Peyer's patch (tissue), 4 donors: Measurements from ENCODE around the gene MDFIC2.

Experiments
- POLR2A ChIP-seq, 2 donors: fragments of 450-650 bp; IDR thresholded peaks; one replicate each; pipeline ENCODE4 v1.5.1; 2017; ENCODE audit warnings: antibody characterized with exemption in 2 of 2, mild to moderate bottlenecking in 2 of 2, moderate library complexity in 2 of 2
- TF ChIP-seq, protein P1 (sequence below), 6 experiments: fragments of 450-650 bp in 4 of 6; fragments of 200-600 bp in 2 of 6; sonication (generic) in 1 of 6; IDR thresholded peaks; one replicate each; pipeline ENCODE4 v1.5.1; 2017 to 2019; ENCODE audit warnings: antibody characterized with exemption in 6 of 6, mild to moderate bottlenecking in 3 of 6, moderate library complexity in 1 of 6

DNA sequence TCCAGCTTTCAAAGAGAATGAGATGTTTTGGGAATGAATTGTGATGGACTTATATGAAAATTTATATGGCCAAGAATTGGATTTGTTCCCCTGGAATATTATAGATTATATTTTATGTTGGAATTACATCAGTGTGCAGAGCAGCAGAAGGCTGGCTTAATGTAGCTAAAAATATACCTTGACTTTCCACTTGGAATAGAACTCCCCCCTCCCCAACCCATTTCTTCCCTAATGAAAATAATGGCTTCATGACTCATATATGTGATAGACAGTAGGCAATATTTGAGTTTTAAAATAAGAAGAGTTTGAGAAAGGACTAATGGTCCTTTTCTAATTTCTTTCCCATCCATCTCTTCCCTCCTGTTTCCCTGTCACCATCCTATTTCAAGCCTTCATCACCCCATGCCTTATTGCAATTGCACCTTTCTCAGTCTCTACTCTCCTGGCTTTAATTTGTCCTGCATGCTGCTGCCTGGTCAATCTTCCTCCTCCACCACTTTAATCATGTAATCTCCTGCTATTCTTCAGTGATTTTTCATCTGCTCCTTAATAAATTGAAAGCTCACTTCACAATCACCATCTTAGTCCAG is 122.5 kb downstream of the MDFIC2 start:
- no peak for TF ChIP-seq POLR2A (IDR thresholded peaks at IDR 0.05)
- TF ChIP-seq, protein P1, sequence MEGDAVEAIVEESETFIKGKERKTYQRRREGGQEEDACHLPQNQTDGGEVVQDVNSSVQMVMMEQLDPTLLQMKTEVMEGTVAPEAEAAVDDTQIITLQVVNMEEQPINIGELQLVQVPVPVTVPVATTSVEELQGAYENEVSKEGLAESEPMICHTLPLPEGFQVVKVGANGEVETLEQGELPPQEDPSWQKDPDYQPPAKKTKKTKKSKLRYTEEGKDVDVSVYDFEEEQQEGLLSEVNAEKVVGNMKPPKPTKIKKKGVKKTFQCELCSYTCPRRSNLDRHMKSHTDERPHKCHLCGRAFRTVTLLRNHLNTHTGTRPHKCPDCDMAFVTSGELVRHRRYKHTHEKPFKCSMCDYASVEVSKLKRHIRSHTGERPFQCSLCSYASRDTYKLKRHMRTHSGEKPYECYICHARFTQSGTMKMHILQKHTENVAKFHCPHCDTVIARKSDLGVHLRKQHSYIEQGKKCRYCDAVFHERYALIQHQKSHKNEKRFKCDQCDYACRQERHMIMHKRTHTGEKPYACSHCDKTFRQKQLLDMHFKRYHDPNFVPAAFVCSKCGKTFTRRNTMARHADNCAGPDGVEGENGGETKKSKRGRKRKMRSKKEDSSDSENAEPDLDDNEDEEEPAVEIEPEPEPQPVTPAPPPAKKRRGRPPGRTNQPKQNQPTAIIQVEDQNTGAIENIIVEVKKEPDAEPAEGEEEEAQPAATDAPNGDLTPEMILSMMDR (IDR thresholded peaks at IDR 0.05): no peak
